ENCODE results near the gene NABP1.
"Not testable (repeated sequence)": the region's sequence is repeated elsewhere in the genome, so short reads cannot be mapped to it uniquely, and the experiment has no call there.

Gene NABP1

DNA sequence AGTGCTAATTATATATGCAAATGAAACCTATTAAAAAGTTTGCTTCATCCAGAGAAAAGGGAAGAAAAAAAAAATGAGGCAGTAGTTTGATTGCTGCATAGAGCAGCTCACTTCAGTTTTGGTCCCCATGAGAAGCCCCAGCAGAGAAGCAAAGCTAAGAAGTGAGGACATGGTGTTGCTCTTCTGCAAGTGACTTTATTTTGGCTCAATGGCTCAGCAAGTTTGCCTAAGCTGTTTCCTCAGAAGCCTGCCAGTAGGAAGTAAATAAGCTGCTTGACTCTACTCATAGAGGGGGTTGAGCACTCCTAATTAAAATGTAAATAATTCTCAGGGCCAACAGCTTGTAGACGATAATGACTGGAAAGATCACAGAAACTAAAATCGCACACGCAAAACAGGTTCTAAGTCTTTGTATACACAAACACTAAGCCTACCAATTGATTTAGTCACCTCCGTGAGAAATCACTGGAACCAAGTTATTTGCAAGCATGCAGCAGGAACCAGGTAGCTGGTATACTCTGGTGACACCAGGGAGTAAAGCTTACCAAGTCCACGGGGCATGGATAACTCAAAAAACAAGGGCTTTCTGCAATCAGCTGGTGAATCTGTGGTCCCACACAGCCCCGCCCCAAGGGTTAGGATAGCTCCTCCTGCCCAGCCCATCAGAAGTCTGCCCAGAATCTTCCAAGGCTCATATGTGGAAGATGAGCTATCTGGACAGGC is 39.7 kb upstream of the NABP1 start:
- TF ChIP-seq, protein P1, sequence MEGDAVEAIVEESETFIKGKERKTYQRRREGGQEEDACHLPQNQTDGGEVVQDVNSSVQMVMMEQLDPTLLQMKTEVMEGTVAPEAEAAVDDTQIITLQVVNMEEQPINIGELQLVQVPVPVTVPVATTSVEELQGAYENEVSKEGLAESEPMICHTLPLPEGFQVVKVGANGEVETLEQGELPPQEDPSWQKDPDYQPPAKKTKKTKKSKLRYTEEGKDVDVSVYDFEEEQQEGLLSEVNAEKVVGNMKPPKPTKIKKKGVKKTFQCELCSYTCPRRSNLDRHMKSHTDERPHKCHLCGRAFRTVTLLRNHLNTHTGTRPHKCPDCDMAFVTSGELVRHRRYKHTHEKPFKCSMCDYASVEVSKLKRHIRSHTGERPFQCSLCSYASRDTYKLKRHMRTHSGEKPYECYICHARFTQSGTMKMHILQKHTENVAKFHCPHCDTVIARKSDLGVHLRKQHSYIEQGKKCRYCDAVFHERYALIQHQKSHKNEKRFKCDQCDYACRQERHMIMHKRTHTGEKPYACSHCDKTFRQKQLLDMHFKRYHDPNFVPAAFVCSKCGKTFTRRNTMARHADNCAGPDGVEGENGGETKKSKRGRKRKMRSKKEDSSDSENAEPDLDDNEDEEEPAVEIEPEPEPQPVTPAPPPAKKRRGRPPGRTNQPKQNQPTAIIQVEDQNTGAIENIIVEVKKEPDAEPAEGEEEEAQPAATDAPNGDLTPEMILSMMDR (IDR thresholded peaks at IDR 0.05; ENCODE audit: low read depth, low read length) = no peak
- Histone ChIP-seq H3K27ac (no peak overlapping the region), H3K4me3 (ENCODE audit: low read depth, low read length) (no peak overlapping the region), H3K36me3 (no peaks in the 10 kb centered on the region), H3K27me3 (ENCODE audit: insufficient read depth, low read depth, severe bottlenecking) (no peaks in the 10 kb centered on the region), H3K9me3 (ENCODE audit: severe bottlenecking) (no peaks in the 10 kb centered on the region)
- DNase-seq = no peak

DNA sequence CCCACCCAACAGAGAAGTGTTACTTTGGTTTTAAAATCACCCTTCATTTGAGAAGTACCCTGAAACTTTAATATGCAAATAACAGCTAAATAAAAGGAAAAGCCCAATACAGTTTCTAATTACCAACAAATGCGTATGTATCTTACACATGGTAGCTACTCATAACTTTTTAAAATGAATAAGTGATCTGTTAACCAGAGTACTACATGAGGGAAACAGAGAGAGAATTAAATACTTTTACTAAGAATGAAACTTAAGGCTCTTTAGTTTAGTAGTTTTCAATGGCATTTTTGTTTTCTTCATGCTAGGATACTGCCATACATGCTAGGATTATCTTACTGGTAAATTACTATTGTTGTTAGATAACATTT is 39.1 kb upstream of the NABP1 start:
- no peak for DNase-seq
- no peak overlapping the region for H3K4me3 ChIP-seq (ENCODE audit: low read depth, low read length)
- TF ChIP-seq, protein P1 (IDR thresholded peaks at IDR 0.05; ENCODE audit: low read depth, low read length) = no peak
- no peaks in the 10 kb centered on the region for H3K27me3 ChIP-seq (ENCODE audit: insufficient read depth, low read depth, severe bottlenecking)
- H3K27ac ChIP-seq = no peak overlapping the region
- H3K9me3 ChIP-seq (ENCODE audit: severe bottlenecking) = no peaks in the 10 kb centered on the region
- H3K36me3 ChIP-seq = no peaks in the 10 kb centered on the region

DNA sequence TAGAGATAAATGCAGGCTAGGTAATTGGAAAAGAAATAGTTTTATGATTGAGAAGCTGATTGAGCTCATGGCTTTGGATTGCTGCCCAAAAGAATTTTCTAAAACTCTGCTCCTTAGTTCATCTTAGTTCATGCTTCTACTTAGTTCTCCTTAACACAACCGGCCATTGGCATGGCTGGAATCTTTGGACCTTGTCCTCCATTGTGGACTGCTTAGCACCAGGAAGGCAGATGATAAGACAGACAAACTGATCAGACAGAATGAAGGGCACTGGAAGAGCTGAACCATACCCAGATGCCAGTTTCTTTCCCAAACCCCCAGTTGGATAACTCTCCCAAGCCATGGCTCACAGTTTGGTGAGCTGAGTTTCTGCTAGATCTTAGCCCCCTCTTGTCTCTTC is 36.3 kb upstream of the NABP1 start:
- no peak overlapping the region for H3K27ac ChIP-seq
- no peak overlapping the region for H3K4me3 ChIP-seq (ENCODE audit: low read depth, low read length)
- no peaks in the 10 kb centered on the region for H3K36me3 ChIP-seq
- TF ChIP-seq, protein P1 (IDR thresholded peaks at IDR 0.05; ENCODE audit: low read depth, low read length) = no peak
- DNase-seq = no peak
- no peaks in the 10 kb centered on the region for H3K27me3 ChIP-seq (ENCODE audit: insufficient read depth, low read depth, severe bottlenecking)
- no peaks in the 10 kb centered on the region for H3K9me3 ChIP-seq (ENCODE audit: severe bottlenecking)

DNA sequence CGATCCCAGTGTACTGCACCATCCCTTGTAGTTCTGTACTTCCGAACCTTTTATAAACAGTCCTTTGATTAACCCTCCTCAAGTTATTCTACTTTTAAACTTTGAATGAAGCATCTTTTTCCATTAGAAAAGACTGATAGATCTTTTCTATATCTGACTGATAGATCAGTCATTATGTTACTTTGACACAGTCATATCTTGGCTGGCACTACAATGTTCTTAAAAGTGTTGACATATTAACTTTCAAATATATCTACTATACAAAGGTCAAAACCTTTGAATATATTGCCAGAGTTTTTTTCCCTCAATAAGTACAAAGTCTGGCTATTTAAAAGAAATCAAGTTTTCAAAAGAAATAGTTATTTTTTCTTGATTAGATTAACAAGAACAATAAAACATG is 35.4 kb upstream of the NABP1 start:
- Histone ChIP-seq H3K36me3 (no peaks in the 10 kb centered on the region), H3K4me3 (ENCODE audit: low read depth, low read length) (no peak overlapping the region), H3K9me3 (ENCODE audit: severe bottlenecking) (no peaks in the 10 kb centered on the region), H3K27ac (no peak overlapping the region), H3K27me3 (ENCODE audit: insufficient read depth, low read depth, severe bottlenecking) (no peaks in the 10 kb centered on the region)
- DNase-seq = no peak
- TF ChIP-seq, protein P1 (IDR thresholded peaks at IDR 0.05; ENCODE audit: low read depth, low read length) = no peak

DNA sequence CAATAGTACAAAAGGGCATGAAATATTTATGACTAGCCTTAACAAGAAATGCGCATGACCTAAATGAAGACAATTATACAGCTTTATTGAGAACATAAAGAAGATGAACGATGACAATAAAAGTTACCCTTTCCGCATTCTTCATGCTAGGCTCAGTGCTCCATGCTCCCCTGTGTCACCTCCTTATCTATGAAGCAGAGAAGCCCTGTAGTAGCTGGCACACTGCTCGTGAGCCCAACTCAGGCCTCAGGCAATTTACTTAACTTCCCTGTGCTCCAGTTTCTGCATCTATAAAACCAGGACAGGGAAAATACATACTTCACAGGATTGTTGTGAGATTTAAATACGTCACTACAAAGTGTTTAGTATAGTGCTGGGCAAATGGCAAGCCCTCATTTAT is 34.5 kb upstream of the NABP1 start:
- H3K27me3 ChIP-seq (ENCODE audit: insufficient read depth, low read depth, severe bottlenecking) = no peaks in the 10 kb centered on the region
- TF ChIP-seq, protein P1 (IDR thresholded peaks at IDR 0.05; ENCODE audit: low read depth, low read length) = no peak
- no peaks in the 10 kb centered on the region for H3K36me3 ChIP-seq
- no peak overlapping the region for H3K27ac ChIP-seq
- H3K9me3 ChIP-seq (ENCODE audit: severe bottlenecking) = no peaks in the 10 kb centered on the region
- no peak for DNase-seq
- no peak overlapping the region for H3K4me3 ChIP-seq (ENCODE audit: low read depth, low read length)

DNA sequence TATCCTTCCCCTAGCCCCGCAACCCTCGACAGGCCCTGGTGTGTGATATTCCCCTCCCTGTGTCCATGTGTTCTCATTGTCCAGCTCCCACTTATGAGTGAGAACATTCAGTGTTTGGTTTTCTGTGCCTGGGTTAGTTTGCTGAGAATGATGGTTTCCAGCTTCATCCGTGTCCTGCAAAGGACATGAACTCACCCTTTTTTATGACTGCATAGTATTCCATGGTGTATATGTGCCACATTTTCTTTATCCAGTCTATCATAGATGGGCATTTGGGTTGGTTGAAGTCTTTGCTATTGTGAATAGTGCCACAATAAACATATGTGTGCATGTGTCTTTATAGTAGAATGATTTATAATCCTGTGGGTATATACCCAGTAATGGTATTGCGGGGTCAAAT is 33.3 kb upstream of the NABP1 start:
- DNase-seq; H3K36me3 ChIP-seq; H3K9me3 ChIP-seq (ENCODE audit: severe bottlenecking); H3K27me3 ChIP-seq (ENCODE audit: insufficient read depth, low read depth, severe bottlenecking); H3K27ac ChIP-seq; H3K4me3 ChIP-seq (ENCODE audit: low read depth, low read length): not testable (repeated sequence)
